ENCODE measurements around the gene SPSB2.

GRCh38 chr12:6824085-6824775 lies 48.9 kb downstream of the SPSB2 start:
- no peak for TF ChIP-seq CTCF (IDR thresholded peaks at IDR 0.05)
- no peak for TF ChIP-seq POLR2A (IDR thresholded peaks at IDR 0.05)

Measured in breast epithelium (tissue), 3 donors.